GM12878 (cell line): ENCODE results near the gene ANKRD53. TPM values are rescaled to one million over a fixed set of nuclear protein-coding genes. Genes with fewer than 3 reads are reported as not detected.

ENCODE experiments used
- ATAC-seq: fragments of 200-7000 bp; cut with Tn5 transposase; 3 replicates; pipeline ENCODE4 v1.9.1; 2020; ENCODE audit warnings: mild to moderate bottlenecking, moderate library complexity
- BruUV-seq: library from RNA; stranded (reverse); fragments of 400-500 nt; replicated peaks from 2 replicates; lab custom pipeline; 2021; lab: Mats Ljungman, UMichigan
- CTCF ChIA-PET: fragments of 300-600 bp; sonication (Branson Sonifier 250); formaldehyde crosslinking; extraction: SDS; loops from one replicate; lab custom pipeline; 2021; ENCODE audit warnings: inconsistent platforms; lab: Yijun Ruan, JAX
- POLR2A ChIA-PET: fragments of 350-600 bp; formaldehyde crosslinking; extraction: SDS; loops from one replicate; lab custom pipeline; 2021; ENCODE audit warnings: inconsistent platforms; lab: Charles Lee
- RAD21 ChIA-PET: fragments of 300-600 bp; sonication (Branson Sonifier 250); formaldehyde crosslinking; loops from one replicate; lab custom pipeline; 2023; ENCODE audit warnings: antibody characterized with exemption; ENCODE audit not compliant: unreplicated experiment; lab: Charles Lee
- SMC1A ChIA-PET: fragments of 300-600 bp; sonication (Branson Sonifier 250); formaldehyde crosslinking; loops from one replicate; lab custom pipeline; 2023; ENCODE audit not compliant: unreplicated experiment, uncharacterized antibody; lab: Charles Lee
- DNase-seq: peaks from one replicate; pipeline ENCODE4 v3.0.0-alpha.2; 2011; ENCODE audit warnings: low read depth, low spot score
- FAIRE-seq: peaks from 3 replicates; lab custom pipeline; 2011; peaks lifted over from hg19 to GRCh38; lab: Jason Lieb, UNC
- H2AFZ ChIP-seq: 2 replicates; pipeline ENCODE4 v1.6.0; 2011; ENCODE audit warnings: low read depth, low read length, control low read depth; ENCODE audit not compliant: control insufficient read depth
- H3K27ac ChIP-seq: 2 replicates; pipeline ENCODE4 v1.5.1; 2011; ENCODE audit warnings: control low read depth; ENCODE audit not compliant: control insufficient read depth, insufficient read depth
- H3K27me3 ChIP-seq, 2 experiments: replicated peaks in 1 of 2; 2 replicates each; pipeline versions ENCODE4 v1.6.0 to v1.6.1; 2011; ENCODE audit warnings: low read length in 1 of 2; ENCODE audit not compliant: control insufficient read depth in 2 of 2, insufficient read depth in 2 of 2
- H3K36me3 ChIP-seq, 2 experiments: 2 replicates each; pipeline ENCODE4 v1.5.1; 2011; ENCODE audit warnings: low read length in 1 of 2; ENCODE audit not compliant: control insufficient read depth in 2 of 2, insufficient read depth in 2 of 2
- H3K4me1 ChIP-seq: 2 replicates; pipeline ENCODE4 v1.6.1; 2011; ENCODE audit warnings: mild to moderate bottlenecking, low read length, moderate library complexity, mixed read lengths; ENCODE audit not compliant: control insufficient read depth, insufficient read depth
- H3K4me2 ChIP-seq: 2 replicates; pipeline ENCODE4 v1.6.0; 2011; ENCODE audit warnings: control low read depth; ENCODE audit not compliant: control insufficient read depth, insufficient read depth
- H3K4me3 ChIP-seq: fragments of 200-600 bp; sonication (generic); 2 replicates; pipeline ENCODE4 v1.5.1; 2016
- H3K79me2 ChIP-seq: 2 replicates; pipeline ENCODE4 v1.6.0; 2011; ENCODE audit warnings: low read length; ENCODE audit not compliant: control insufficient read depth, insufficient read depth
- H3K9ac ChIP-seq: 2 replicates; pipeline ENCODE4 v1.8.0; 2011; ENCODE audit warnings: low read length, control low read depth, mixed read lengths; ENCODE audit not compliant: control insufficient read depth, insufficient read depth
- H3K9me3 ChIP-seq: replicated peaks from 3 replicates; pipeline ENCODE4 v1.5.1; 2011; ENCODE audit warnings: mild to moderate bottlenecking, low read length; ENCODE audit not compliant: control insufficient read depth, insufficient read depth
- H4K20me1 ChIP-seq: 2 replicates; pipeline ENCODE4 v1.6.0; 2011; ENCODE audit not compliant: control insufficient read depth, insufficient read depth
- ATF7 ChIP-seq: fragments of 450-650 bp; IDR thresholded peaks from 2 replicates; pipeline ENCODE4 v1.6.1; 2016; ENCODE audit warnings: low read depth, mild to moderate bottlenecking
- CBX3 ChIP-seq: fragments of 200-600 bp; sonication (generic); IDR thresholded peaks from 2 replicates; pipeline ENCODE4 v1.6.1; 2016; ENCODE audit warnings: low read depth, borderline replicate concordance
- GABPA ChIP-seq: IDR thresholded peaks from 2 replicates; pipeline ENCODE4 v1.6.1; 2014; ENCODE audit warnings: antibody characterized with exemption, low read depth, mild to moderate bottlenecking, inconsistent platforms
- IKZF2 ChIP-seq, 2 experiments: fragments of 450-650 bp; IDR thresholded peaks; 2 replicates each; pipeline ENCODE4 v1.6.1; 2017; ENCODE audit warnings: mild to moderate bottlenecking in 2 of 2, moderate library complexity in 2 of 2
- NFXL1 ChIP-seq: fragments of 450-650 bp; IDR thresholded peaks from 2 replicates; pipeline ENCODE4 v1.6.1; 2017; ENCODE audit warnings: antibody characterized with exemption, mild to moderate bottlenecking, borderline replicate concordance
- PAX8 ChIP-seq: fragments of 450-650 bp; IDR thresholded peaks from 2 replicates; pipeline ENCODE4 v1.6.1; 2017; ENCODE audit warnings: mild to moderate bottlenecking, moderate library complexity
- RBBP5 ChIP-seq: fragments of 200-600 bp; sonication (generic); conservative IDR thresholded peaks from 2 replicates; pipeline ENCODE4 v1.6.1; 2016
- SMARCA5 ChIP-seq: fragments of 450-650 bp; IDR thresholded peaks from 2 replicates; pipeline ENCODE4 v1.6.1; 2017; ENCODE audit warnings: mild to moderate bottlenecking
- STAT1 ChIP-seq: fragments of 450-650 bp; conservative IDR thresholded peaks from 2 replicates; pipeline ENCODE4 v1.6.1; 2014; ENCODE audit warnings: antibody characterized with exemption, mild to moderate bottlenecking
- ZNF622 ChIP-seq: fragments of 450-650 bp; IDR thresholded peaks from 2 replicates; pipeline ENCODE4 v1.6.1; 2017; ENCODE audit warnings: mild to moderate bottlenecking, inconsistent platforms
- ZSCAN29 ChIP-seq: fragments of 450-650 bp; IDR thresholded peaks from 2 replicates; pipeline ENCODE4 v1.6.1; 2017; ENCODE audit warnings: mild to moderate bottlenecking, moderate library complexity
- WGBS: methylation state at CpG from one replicate; pipeline ENCODE4 v1.1.6; 2016; ENCODE audit warnings: low lambda C conversion rate; ENCODE audit not compliant: insufficient replicate concordance, insufficient coverage; ENCODE audit errors: missing lambda C conversion rate; 5-methylcytosine and 5-hydroxymethylcytosine counted together
- in situ Hi-C: fragments of 300-500 bp; cut with MboI; formaldehyde crosslinking; loops from 9 replicates; pipeline ENCODE4 v1.14.3; 2018; ENCODE audit warnings: mixed read lengths
- intact Hi-C: fragments of 100-400 bp; cut with micrococcal nuclease; formaldehyde crosslinking; loops from one replicate; pipeline ENCODE4 v1.14.2; 2022; ENCODE audit not compliant: unreplicated experiment
- polyA plus RNA-seq, 11 experiments: library from polyadenylated mRNA; depleted of rRNA in 4 of 11; unstranded in 6 of 11; stranded (reverse) in 5 of 11; fragments of >200 nt; fragmentation: Nextera tagmentation in 4 of 11; fragmentation: Illumina TruSeq in 1 of 11; extraction: Ambion mirVana in 4 of 11; extraction: Trizol in 1 of 11; gene quantifications; 1 replicate in 1 of 11; 2 replicates in 10 of 11; pipeline versions ENCODE4 v1.2.1 to v1.2.3, GENCODE V29; 2011 to 2016; ENCODE audit warnings: inconsistent platforms in 2 of 11, missing spikeins in 2 of 11, low read depth in 1 of 11
- total RNA-seq, 4 experiments: library from RNA; depleted of rRNA in 3 of 4; stranded (reverse); fragments of >200 nt in 3 of 4; fragmentation: Illumina TruSeq in 1 of 4; extraction: Trizol in 1 of 4; gene quantifications; 2 replicates each; pipeline versions ENCODE4 v1.2.1 to v1.2.3, GENCODE V29; 2013 to 2021
- TF ChIP-seq, protein P1 (sequence below): fragments of 450-650 bp; formaldehyde crosslinking; IDR thresholded peaks from 2 replicates; pipeline ENCODE4 v1.5.0; 2022; ENCODE audit warnings: mild to moderate bottlenecking, missing genetic modification characterization
- TF ChIP-seq, protein P2 (sequence below): fragments of 450-650 bp; conservative IDR thresholded peaks from 2 replicates; pipeline ENCODE4 v1.6.1; 2017; ENCODE audit warnings: mild to moderate bottlenecking, moderate library complexity
- TF ChIP-seq, protein P3 (sequence below): IDR thresholded peaks from 2 replicates; pipeline ENCODE4 v1.6.1; 2012; ENCODE audit warnings: low read depth, low read length, improper control_type of control experiment
- TF ChIP-seq, protein P4 (sequence below): IDR thresholded peaks from 2 replicates; pipeline ENCODE4 v1.6.1; 2011; ENCODE audit warnings: low read depth, low read length, improper control_type of control experiment, borderline replicate concordance
- TF ChIP-seq, protein P5 (sequence below): fragments of 450-650 bp; IDR thresholded peaks from 2 replicates; pipeline ENCODE4 v1.6.1; 2018; ENCODE audit warnings: mild to moderate bottlenecking, low read depth, moderate library complexity; ENCODE audit not compliant: partially characterized antibody

ANKRD53 gene
- total and polyA plus RNA-seq, 10 of the 15 experiments (the other 5 are each of a cell fraction or from before 2014, with no cell fraction given), result 0.04 TPM; not detected in 8

DNA sequence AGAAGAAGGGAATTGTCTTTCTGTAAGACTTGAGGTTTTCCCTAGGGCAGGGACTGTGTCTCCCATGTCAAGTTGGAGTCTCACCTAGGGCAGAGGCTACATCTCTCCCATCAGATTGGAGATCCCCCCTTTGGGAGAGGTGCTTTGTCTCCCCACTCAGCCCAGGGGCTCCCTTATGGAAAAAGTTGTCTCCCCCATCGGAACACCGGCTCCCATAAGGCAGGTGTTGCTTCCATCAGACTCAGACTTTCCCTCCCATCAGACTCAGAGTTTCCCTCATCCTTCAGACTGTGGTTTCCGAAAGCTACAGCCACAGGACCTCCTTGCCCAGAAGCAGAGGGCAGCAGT, 5.8 kb downstream of the ANKRD53 start:
- Histone ChIP-seq H3K4me1 (no peaks in the 10 kb centered on the region), H3K79me2 (no peaks in the 10 kb centered on the region), H4K20me1 (no peaks in the 10 kb centered on the region), H3K27ac (no peak overlapping the region), H3K9ac (no peak overlapping the region), H3K4me3 (no peak overlapping the region), H3K36me3 (peaks cover 5 to 14% of the 10 kb centered on the region in 2 experiments; a peak in 3 of 4 replicates), H3K4me2 (no peak overlapping the region), H2AFZ (no peak overlapping the region), H3K9me3 (no peaks in the 10 kb centered on the region), H3K27me3 (no peaks in the 10 kb centered on the region)
- FAIRE-seq (no peak), ATAC-seq (no peak), DNase-seq (no peak)
- CTCF ChIA-PET, result interaction anchor here (0.9 to 2.2 kb wide), 11 partner anchors 9 to 680 kb away, joined by 3 to 18 read pairs (median 4); partner anchors contain the start of genes NAGK and TEX261
- POLR2A ChIA-PET, result no interaction called here
- no TSS peak for BruUV-seq
- WGBS, result 90% methylated on average over 3 of the region's 3 CpGs
- RAD21 ChIA-PET, result interaction anchor here (1.2 kb wide), 2 partner anchors 17 to 172 kb away, joined by 4 read pairs; no protein-coding TSS in a partner anchor
- in situ Hi-C loops (no loop called here), intact Hi-C loops (no loop called here)
- SMC1A ChIA-PET, result interaction anchor here (1.0 to 2.0 kb wide), 4 partner anchors 12 to 20 kb away, joined by 3 to 11 read pairs (median 4); no protein-coding TSS in a partner anchor
- TF ChIP-seq RBBP5, result no peak
- TF ChIP-seq, protein P1, sequence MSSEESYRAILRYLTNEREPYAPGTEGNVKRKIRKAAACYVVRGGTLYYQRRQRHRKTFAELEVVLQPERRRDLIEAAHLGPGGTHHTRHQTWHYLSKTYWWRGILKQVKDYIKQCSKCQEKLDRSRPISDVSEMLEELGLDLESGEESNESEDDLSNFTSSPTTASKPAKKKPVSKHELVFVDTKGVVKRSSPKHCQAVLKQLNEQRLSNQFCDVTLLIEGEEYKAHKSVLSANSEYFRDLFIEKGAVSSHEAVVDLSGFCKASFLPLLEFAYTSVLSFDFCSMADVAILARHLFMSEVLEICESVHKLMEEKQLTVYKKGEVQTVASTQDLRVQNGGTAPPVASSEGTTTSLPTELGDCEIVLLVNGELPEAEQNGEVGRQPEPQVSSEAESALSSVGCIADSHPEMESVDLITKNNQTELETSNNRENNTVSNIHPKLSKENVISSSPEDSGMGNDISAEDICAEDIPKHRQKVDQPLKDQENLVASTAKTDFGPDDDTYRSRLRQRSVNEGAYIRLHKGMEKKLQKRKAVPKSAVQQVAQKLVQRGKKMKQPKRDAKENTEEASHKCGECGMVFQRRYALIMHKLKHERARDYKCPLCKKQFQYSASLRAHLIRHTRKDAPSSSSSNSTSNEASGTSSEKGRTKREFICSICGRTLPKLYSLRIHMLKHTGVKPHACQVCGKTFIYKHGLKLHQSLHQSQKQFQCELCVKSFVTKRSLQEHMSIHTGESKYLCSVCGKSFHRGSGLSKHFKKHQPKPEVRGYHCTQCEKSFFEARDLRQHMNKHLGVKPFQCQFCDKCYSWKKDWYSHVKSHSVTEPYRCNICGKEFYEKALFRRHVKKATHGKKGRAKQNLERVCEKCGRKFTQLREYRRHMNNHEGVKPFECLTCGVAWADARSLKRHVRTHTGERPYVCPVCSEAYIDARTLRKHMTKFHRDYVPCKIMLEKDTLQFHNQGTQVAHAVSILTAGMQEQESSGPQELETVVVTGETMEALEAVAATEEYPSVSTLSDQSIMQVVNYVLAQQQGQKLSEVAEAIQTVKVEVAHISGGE (CRISPR knock-in tag), result no peak
- TF ChIP-seq GABPA, result no peak
- TF ChIP-seq CBX3, result no peak
- no peak for TF ChIP-seq IKZF2 (IDR thresholded peaks at IDR 0.05)
- no peak for TF ChIP-seq ZNF622
- no peak for TF ChIP-seq NFXL1
- TF ChIP-seq, protein P2, sequence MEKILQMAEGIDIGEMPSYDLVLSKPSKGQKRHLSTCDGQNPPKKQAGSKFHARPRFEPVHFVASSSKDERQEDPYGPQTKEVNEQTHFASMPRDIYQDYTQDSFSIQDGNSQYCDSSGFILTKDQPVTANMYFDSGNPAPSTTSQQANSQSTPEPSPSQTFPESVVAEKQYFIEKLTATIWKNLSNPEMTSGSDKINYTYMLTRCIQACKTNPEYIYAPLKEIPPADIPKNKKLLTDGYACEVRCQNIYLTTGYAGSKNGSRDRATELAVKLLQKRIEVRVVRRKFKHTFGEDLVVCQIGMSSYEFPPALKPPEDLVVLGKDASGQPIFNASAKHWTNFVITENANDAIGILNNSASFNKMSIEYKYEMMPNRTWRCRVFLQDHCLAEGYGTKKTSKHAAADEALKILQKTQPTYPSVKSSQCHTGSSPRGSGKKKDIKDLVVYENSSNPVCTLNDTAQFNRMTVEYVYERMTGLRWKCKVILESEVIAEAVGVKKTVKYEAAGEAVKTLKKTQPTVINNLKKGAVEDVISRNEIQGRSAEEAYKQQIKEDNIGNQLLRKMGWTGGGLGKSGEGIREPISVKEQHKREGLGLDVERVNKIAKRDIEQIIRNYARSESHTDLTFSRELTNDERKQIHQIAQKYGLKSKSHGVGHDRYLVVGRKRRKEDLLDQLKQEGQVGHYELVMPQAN, result no peak
- TF ChIP-seq, protein P3, sequence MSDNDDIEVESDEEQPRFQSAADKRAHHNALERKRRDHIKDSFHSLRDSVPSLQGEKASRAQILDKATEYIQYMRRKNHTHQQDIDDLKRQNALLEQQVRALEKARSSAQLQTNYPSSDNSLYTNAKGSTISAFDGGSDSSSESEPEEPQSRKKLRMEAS, result no peak
- TF ChIP-seq, protein P4, sequence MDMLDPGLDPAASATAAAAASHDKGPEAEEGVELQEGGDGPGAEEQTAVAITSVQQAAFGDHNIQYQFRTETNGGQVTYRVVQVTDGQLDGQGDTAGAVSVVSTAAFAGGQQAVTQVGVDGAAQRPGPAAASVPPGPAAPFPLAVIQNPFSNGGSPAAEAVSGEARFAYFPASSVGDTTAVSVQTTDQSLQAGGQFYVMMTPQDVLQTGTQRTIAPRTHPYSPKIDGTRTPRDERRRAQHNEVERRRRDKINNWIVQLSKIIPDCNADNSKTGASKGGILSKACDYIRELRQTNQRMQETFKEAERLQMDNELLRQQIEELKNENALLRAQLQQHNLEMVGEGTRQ, result no peak
- no peak for TF ChIP-seq ATF7
- TF ChIP-seq PAX8, result no peak
- no peak for TF ChIP-seq STAT1
- no peak for TF ChIP-seq ZSCAN29
- no peak for TF ChIP-seq SMARCA5
- TF ChIP-seq, protein P5, sequence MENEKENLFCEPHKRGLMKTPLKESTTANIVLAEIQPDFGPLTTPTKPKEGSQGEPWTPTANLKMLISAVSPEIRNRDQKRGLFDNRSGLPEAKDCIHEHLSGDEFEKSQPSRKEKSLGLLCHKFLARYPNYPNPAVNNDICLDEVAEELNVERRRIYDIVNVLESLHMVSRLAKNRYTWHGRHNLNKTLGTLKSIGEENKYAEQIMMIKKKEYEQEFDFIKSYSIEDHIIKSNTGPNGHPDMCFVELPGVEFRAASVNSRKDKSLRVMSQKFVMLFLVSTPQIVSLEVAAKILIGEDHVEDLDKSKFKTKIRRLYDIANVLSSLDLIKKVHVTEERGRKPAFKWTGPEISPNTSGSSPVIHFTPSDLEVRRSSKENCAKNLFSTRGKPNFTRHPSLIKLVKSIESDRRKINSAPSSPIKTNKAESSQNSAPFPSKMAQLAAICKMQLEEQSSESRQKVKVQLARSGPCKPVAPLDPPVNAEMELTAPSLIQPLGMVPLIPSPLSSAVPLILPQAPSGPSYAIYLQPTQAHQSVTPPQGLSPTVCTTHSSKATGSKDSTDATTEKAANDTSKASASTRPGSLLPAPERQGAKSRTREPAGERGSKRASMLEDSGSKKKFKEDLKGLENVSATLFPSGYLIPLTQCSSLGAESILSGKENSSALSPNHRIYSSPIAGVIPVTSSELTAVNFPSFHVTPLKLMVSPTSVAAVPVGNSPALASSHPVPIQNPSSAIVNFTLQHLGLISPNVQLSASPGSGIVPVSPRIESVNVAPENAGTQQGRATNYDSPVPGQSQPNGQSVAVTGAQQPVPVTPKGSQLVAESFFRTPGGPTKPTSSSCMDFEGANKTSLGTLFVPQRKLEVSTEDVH, result no peak
